ENCODE results near the gene TMEM88.

TMEM88 gene

GRCh38 chr17:7897773-7898172 is 42.9 kb downstream of the TMEM88 start:
- H3K4me3 Mint-ChIP-seq, result no peak overlapping the region
- H3K36me3 Mint-ChIP-seq (ENCODE audit: insufficient read depth), result peaks cover 89% of the 10 kb centered on the region
- no peaks in the 10 kb centered on the region for H3K9me3 Mint-ChIP-seq
- H3K27me3 Mint-ChIP-seq, result no peaks in the 10 kb centered on the region
- ATAC-seq (replicated peaks) (peak; percentile 66), DNase-seq (no peak)
- H3K4me1 Mint-ChIP-seq (ENCODE audit: low read depth in 2 of 2), result peaks cover 2 to 18% of the 10 kb centered on the region in 2 donors
- H3K27ac Mint-ChIP-seq, result peak overlapping the region in 1 of 2 donors; percentile 27

DNA sequence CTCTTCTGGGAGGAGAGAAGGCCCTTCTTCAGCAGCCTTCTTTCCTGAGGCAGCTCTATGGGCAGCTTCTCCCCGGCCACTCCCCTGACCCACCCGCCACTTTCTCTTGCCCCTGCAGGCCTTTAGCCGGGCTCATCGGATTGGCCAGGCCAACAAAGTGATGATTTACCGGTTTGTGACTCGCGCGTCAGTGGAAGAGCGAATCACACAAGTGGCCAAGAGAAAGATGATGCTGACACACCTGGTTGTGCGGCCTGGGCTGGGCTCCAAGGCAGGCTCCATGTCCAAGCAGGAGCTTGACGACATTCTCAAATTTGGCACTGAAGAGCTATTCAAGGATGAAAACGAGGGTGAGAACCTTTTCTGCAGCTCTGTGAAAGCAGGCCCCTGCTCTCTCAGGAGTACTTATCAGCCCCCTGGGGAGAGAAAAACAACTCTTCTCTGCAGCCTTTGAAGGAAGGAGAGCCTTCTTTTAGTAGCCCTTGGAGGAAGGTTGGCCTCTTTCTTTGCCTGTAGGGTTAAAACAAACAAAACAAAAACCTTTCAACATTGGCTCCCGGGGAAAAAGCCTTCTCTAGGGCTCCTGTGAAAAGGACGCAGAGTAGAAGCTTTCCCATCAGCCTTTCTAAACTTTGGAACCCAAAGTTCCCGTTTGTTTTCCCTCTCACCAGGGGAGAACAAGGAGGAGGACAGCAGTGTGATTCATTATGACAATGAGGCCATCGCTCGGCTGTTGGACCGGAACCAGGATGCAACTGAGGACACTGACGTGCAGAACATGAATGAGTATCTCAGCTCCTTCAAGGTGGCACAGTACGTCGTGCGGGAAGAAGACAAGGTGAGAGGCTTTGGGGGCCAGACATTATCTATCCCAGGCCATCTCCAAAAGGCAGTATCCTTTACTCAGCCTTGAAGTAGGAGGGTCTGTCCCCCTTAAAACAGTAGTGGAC is 48.6 kb downstream of the TMEM88 start:
- ATAC-seq (replicated peaks) (no peak), DNase-seq (no peak)
- peak overlapping the region in 1 of 2 donors; percentile 78 for H3K27ac Mint-ChIP-seq
- H3K9me3 Mint-ChIP-seq, result no peaks in the 10 kb centered on the region
- H3K4me1 Mint-ChIP-seq (ENCODE audit: low read depth in 2 of 2), result no peaks in the 10 kb centered on the region
- H3K4me3 Mint-ChIP-seq, result no peak overlapping the region
- H3K36me3 Mint-ChIP-seq (ENCODE audit: insufficient read depth), result peaks cover 88% of the 10 kb centered on the region
- H3K27me3 Mint-ChIP-seq, result no peaks in the 10 kb centered on the region

Measured in effector memory CD8-positive, alpha-beta T cell (primary cell).